NOMO-1 (cell line): Measurements from ENCODE around the gene MYLK2.

Source experiments
- DNase-seq, 2 experiments: peaks; one replicate each; lab custom pipeline; 2025; ENCODE audit not compliant: unreplicated experiment in 2 of 2; lab: John Stamatoyannopoulos, UW

MYLK2 gene

DNA sequence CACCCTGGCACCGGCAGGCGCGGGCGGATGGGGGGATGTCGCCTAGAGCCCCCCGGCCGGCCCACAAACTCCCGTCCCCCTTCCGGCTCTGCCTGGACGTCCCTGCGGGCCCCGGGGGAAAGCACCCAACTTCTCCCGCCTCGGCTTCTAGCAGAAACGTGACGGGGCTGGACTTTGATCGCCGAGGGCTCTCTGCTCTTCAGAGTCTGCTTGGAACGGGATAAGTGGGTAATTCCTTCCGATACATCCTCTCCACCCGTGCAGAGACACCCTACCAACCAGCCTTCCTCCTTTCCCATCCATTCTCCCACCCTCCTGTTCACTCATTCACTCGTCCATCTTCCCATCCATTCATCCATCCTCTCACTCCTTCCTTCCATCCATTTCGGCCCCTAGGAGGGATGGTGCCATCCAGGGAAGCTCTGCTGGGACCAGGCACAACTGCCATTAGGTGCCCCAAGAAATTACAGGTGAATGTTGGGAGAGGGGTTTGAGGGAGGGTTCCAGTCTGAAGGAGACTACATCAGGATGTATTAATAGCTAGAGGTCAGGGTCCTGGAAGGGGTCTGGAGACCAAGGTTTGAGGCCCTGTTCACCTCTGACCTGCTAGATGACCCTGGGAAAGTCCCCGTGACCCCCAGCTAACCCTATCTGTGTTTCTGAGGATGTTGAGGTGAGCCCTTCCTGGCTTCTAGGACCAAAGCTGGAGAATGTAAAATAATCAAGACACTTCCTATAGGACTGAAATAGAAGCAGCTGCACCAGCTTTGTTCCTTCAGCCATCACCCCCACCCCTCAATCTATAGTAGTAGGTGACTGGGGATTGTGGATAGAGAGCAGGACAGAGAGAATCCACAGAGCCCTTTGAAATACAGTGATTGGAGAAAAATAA is 51.8 kb downstream of the MYLK2 start:
- DNase-seq = no peak

DNA sequence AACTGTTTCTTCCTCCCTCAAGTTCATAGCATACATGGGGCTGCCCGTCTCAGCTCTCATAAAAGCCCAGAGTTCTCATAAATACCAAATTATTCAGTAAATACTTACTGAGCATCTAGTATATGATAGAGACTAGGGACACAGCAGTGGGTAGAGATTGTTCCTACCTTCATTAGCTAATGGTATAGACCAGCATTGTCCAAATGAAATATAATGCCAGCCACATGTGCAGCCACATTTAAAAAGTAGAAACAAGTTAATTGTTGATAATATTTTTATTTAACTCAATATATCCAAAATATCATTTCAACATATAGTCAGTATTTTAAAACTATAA is 52.4 kb downstream of the MYLK2 start:
- no peak for DNase-seq

DNA sequence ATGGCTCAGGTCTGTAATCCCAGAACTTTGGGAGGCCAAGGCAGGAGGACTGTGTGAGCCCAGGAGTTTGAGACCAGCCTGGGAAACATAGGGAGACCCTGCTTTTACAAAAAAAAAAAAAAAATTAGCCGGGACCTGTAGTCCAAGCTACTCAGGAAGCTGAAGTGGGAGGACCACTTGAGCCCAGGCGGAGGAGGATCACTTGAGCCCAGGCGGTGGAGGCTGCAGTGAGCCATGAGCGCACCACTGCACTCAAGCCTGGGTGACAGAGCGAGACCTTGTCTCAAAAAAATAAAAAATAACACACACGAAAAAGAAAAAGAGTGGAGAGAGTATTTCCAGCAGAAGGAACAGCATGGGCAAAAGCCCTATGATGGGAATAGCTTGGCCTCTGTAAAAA is 53.2 kb downstream of the MYLK2 start:
- DNase-seq = no peak

DNA sequence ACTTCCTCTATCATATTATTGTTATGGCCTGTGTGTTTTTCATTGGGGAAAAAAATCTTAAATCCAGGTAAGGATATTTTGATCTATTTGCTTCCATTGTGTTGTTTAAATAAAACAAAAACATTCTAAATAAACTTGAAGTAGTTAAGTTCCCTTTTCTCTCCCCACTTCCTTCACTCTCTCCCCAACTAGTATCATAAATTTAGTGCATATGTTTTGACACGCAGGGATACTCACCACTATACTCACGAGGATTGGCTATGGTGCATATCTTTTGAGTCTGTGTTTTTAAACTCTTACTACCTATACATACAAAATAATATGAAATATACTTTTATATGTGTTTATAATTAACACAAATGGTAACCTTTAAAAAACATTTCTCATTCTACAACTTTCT is 56.5 kb downstream of the MYLK2 start:
- DNase-seq = peak; percentile 3 to 68

DNA sequence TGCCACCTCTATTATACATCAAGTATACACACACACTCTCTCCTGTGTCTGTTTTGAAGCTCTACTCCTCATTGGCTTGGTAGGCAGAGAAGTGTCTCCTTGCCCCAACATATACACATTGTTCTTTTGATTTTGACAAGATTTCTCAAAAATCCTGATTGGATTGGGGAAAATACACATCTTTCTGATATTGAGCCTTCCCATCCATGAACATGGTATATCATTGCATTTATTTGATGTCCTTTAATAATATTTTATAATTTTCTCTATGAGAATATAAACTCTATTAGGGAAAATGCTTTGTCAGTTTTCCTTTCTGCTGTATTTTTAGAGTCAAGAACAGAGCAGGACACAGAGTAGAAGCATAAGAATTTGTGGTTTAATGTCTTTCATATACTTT is 58.5 kb downstream of the MYLK2 start:
- no peak for DNase-seq

DNA sequence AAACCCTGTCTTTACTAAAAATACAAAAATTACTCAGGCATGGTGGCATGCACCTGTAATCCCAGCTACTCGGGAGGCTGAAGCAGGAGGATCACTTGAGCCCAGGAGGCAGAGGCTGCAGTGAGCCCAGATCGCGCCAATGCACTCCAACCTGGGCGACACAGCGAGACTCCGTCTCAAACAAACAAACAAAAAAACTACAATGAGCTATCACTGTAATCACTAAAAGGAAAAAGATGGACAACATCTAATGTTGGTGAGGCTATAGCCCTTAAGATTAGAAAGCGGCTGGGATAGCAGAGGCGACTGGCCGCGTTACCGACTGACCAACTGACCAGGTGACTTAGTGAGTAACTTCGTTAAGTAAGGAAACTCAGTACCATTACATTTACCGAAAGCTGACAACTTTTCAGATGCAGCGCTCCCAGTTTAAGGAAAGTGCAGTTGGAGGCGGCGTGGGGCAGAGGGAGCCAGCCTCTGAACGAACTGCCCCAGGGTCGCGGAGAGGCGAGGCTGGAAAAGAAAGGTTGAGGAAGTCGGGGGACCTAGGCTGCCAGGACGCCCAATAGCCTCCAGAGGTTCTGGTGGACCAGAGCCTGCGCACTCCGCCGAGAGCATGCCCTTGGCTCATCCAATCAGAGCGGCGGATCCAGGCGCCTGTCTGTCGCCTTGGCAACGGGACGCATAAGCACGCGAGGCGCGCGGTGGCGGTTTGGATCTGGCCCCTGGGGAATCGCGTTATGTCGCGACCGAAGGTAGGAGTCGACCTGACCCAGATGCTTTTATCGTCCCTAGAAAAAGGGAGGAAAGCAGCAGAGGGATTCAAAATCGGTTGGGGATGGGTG is 60.2 kb downstream of the MYLK2 start:
- peak; percentile 77 to 87 for DNase-seq

DNA sequence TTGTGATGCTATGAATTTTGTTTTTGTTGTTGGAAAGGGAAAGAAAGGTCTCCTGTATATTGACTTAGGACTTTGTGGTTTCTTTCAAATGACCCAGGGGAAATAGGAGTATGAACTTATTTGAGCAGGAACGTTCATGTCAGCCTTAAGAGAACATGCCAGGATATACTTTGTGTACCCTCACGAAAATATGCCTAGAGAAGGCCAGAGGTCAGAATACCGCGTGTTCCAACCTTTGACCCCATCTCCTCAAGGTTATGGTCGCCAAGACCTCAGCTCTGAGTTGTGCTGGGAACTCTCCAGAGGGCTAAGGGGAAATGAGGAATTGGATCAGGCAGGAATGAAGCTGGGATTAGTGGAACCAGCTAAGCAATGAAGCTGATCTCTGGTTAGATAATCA is 62.8 kb downstream of the MYLK2 start:
- DNase-seq = no peak

DNA sequence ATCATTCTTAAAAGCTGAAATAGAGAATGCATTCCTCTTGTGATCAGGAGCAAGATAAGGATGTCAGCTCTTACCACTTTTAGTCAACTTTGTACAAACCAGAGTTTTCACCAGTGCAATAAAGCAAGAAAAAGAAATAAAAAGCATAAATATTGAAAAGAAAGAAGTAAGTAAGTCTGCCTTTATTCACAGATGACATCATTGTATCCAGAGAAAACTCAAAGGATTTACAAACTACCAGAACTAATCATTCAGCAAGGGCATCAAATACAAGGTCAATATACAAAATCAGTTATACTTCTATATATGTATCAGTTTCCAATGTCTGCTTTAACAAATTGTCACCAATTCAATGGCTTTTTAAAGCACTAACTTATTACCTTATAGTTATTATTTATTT is 64.7 kb downstream of the MYLK2 start:
- no peak for DNase-seq
